T-helper 1 cell treated with Interleukin-12 subunit alpha and Interleukin-12 subunit beta and Interleukin-4 antibody, amounts not matched to agents 30 ng/mL and 1 ng/mL, for 36 hours (primary cell): ENCODE results near the gene NUDT7. TPM values are rescaled to one million over a fixed set of nuclear protein-coding genes. Genes with fewer than 3 reads are reported as not detected.

Source experiments
- intact Hi-C: fragments of 100-400 bp; cut with micrococcal nuclease; formaldehyde crosslinking; loops from one replicate; pipeline ENCODE4 v1.15.1; 2024
- total RNA-seq: library from RNA; stranded (reverse); gene quantifications from 2 replicates; pipeline ENCODE4 v1.2.3, GENCODE V29; 2022

NUDT7 gene
- total RNA-seq, 1 donor from 2014 or later: 5.6 TPM

- intact Hi-C loops: loop anchor here (5.0 to 10.0 kb wide), 2 partner anchors 1022 to 1554 kb away; no protein-coding TSS in a partner anchor
These were observed 797 bp downstream of the NUDT7 start for GRCh38 chr16:77723108-77723514.

GRCh38 chr16:77724174-77724573 is 1.9 kb downstream of the NUDT7 start:
- intact Hi-C loops: loop anchor here (5.0 to 10.0 kb wide), 2 partner anchors 1021 to 1553 kb away; no protein-coding TSS in a partner anchor

- intact Hi-C loops: loop anchor here (10.0 kb wide), 1 partner anchor 1015 kb away; no protein-coding TSS in a partner anchor
These were observed 7.6 kb downstream of the NUDT7 start for GRCh38 chr16:77729951-77730350.

- intact Hi-C loops: no loop called here
These were observed 10.1 kb downstream of the NUDT7 start for GRCh38 chr16:77732241-77732946.

GRCh38 chr16:77736879-77737278 is 14.6 kb downstream of the NUDT7 start:
- intact Hi-C loops: no loop called here

GRCh38 chr16:77738706-77739558 is 16.6 kb downstream of the NUDT7 start:
- intact Hi-C loops: no loop called here

GRCh38 chr16:77739559-77739892 is 17.2 kb downstream of the NUDT7 start:
- intact Hi-C loops: no loop called here

GRCh38 chr16:77744141-77744540 is 21.8 kb downstream of the NUDT7 start:
- intact Hi-C loops: no loop called here

- intact Hi-C loops: no loop called here
These were observed 23.7 kb downstream of the NUDT7 start for GRCh38 chr16:77745972-77746371.

- intact Hi-C loops: no loop called here
These were observed 26.2 kb downstream of the NUDT7 start for GRCh38 chr16:77748421-77749005.

GRCh38 chr16:77749415-77749814 is 27.1 kb downstream of the NUDT7 start:
- intact Hi-C loops: no loop called here

GRCh38 chr16:77758046-77758445 is 35.7 kb downstream of the NUDT7 start:
- intact Hi-C loops: no loop called here

- intact Hi-C loops: no loop called here
These were observed 36.2 kb downstream of the NUDT7 start for GRCh38 chr16:77758508-77758907.

GRCh38 chr16:77759201-77759600 is 36.9 kb downstream of the NUDT7 start:
- intact Hi-C loops: no loop called here

GRCh38 chr16:77759821-77760220 is 37.5 kb downstream of the NUDT7 start:
- intact Hi-C loops: no loop called here

GRCh38 chr16:77760800-77761199 is 38.5 kb downstream of the NUDT7 start:
- intact Hi-C loops: no loop called here

- intact Hi-C loops: no loop called here
These were observed 38.9 kb downstream of the NUDT7 start for GRCh38 chr16:77761204-77761603.

GRCh38 chr16:77762262-77762661 is 39.9 kb downstream of the NUDT7 start:
- intact Hi-C loops: no loop called here

- intact Hi-C loops: no loop called here
These were observed 41.7 kb downstream of the NUDT7 start for GRCh38 chr16:77763994-77764393.

- intact Hi-C loops: no loop called here
These were observed 44.9 kb downstream of the NUDT7 start for GRCh38 chr16:77767211-77767610.

GRCh38 chr16:77767826-77768225 is 45.5 kb downstream of the NUDT7 start:
- intact Hi-C loops: no loop called here
